Psoas muscle (tissue), 8 donors: Measurements from ENCODE around the gene C12orf54. TPM values are rescaled to one million over a fixed set of nuclear protein-coding genes. Genes with fewer than 3 reads are reported as not detected.
"Not testable (repeated sequence)": the region's sequence is repeated elsewhere in the genome, so short reads cannot be mapped to it uniquely, and the experiment has no call there.

Experiments
- ATAC-seq, 4 donors: fragments of 200-7000 bp; cut with Tn5 transposase; one replicate each; pipeline ENCODE4 v1.9.1; 2020; ENCODE audit warnings: moderate library complexity in 3 of 4, mild to moderate bottlenecking in 2 of 4
- DNase-seq, 2 donors: peaks; one replicate each; pipeline ENCODE4 v3.0.0-alpha.2; 2020
- H3K27ac ChIP-seq: fragments of 200-600 bp; one replicate; pipeline ENCODE4 v1.8.0; 2022
- H3K27me3 ChIP-seq, 3 donors: fragments of 200-600 bp in 1 of 3; one replicate each; pipeline versions ENCODE4 v1.6.1 to v1.8.0; 2013 to 2022; ENCODE audit warnings: low read length in 2 of 3, mild to moderate bottlenecking in 2 of 3, moderate library complexity in 1 of 3; ENCODE audit not compliant: insufficient read depth in 3 of 3
- H3K36me3 ChIP-seq, 2 donors: fragments of 200-600 bp in 1 of 2; one replicate each; pipeline versions ENCODE4 v1.6.1 to v1.8.0; 2013 to 2022; ENCODE audit warnings: low read depth in 1 of 2, mild to moderate bottlenecking in 1 of 2, moderate library complexity in 1 of 2; ENCODE audit not compliant: insufficient read depth in 1 of 2
- H3K4me1 ChIP-seq: fragments of 200-600 bp; one replicate; pipeline ENCODE4 v1.8.0; 2022
- H3K4me3 ChIP-seq: fragments of 200-600 bp; one replicate; pipeline ENCODE4 v1.8.0; 2022; ENCODE audit warnings: mild to moderate bottlenecking
- H3K9me3 ChIP-seq: fragments of 200-600 bp; one replicate; pipeline ENCODE4 v1.8.0; 2022
- WGBS, 3 donors: extraction: QIAGEN DNeasy Blood & Tissue Kit; methylation state at CpG; one replicate each; pipeline versions ENCODE4 v1.1.6 to v1.1.7; 2013; 5-methylcytosine and 5-hydroxymethylcytosine counted together
- intact Hi-C, 2 donors: fragments of 100-400 bp; cut with DNase I; formaldehyde crosslinking; loops; one replicate each; pipeline versions ENCODE4 v1.11.0 to v1.14.2; 2022
- polyA plus RNA-seq, 3 donors: library from polyadenylated mRNA; stranded (reverse); fragments of 200-250 nt; gene quantifications; one replicate each; pipeline ENCODE4 v1.2.3, GENCODE V29; 2013
- total RNA-seq, 4 donors: library from RNA; stranded (reverse); fragmentation: NEBNext Ultra II Directional in 2 of 4; extraction: Animal tissue kit (Norgen Biotek cat#: 25700) in 2 of 4; gene quantifications; one replicate each; pipeline versions ENCODE4 v1.2.1 to v1.2.4, GENCODE V29; 2021 to 2023
- TF ChIP-seq, protein P1 (sequence below): fragments of 200-600 bp; IDR thresholded peaks from one replicate; pipeline ENCODE4 v1.8.0; 2022; ENCODE audit warnings: antibody characterized with exemption
- donor health status: healthy with polysubstance abuse.
- donor health status: DM: no; HTN: no; CAD: no; lungs with moderate emphysema.
- donor health status: Bipolar disorder and iron deficiency.
- donor health status: healthy.
- donor health status: DM: yes; HTN: yes; CAD: no.
- donor health status: DM: no; HTN: no; CAD: no.
- donor health status: DM: no; HTN: no; CAD: no.
- donor health status: DM: yes; HTN: yes; CAD: no.

The C12orf54 gene
- total and polyA plus RNA-seq, 7 donors = 0.06 to 2.0 TPM; not detected in 5

DNA sequence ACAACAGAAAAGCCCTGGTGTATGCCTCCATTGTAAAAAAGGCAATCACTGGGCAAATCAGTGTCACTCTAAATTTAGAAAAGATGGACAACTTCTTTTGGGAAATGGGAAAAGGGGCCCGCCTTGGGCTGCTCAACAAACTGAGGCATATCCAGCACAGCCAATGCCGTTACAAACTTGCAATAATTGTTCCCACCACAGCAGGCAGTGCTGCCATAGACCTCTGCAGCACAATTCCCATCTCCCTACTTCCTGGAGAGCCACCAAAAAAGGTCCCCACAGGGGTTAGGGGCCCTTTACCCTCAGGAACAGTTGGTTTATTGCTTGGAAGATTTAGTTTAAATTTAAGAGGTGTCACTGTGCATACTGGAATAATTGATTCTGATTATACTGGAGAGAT is 26.7 kb downstream of the C12orf54 start:
- DNase-seq (no peak), ATAC-seq (no peak)
- no peaks in the 10 kb centered on the region for H3K4me1 ChIP-seq
- no peak overlapping the region for H3K27ac ChIP-seq
- no peaks in the 10 kb centered on the region for H3K36me3 ChIP-seq
- H3K27me3 ChIP-seq = peaks cover 0 to 7% (median 0%) of the 10 kb centered on the region in 3 donors
- no peaks in the 10 kb centered on the region for H3K9me3 ChIP-seq
- no peak overlapping the region for H3K4me3 ChIP-seq
- TF ChIP-seq, protein P1, sequence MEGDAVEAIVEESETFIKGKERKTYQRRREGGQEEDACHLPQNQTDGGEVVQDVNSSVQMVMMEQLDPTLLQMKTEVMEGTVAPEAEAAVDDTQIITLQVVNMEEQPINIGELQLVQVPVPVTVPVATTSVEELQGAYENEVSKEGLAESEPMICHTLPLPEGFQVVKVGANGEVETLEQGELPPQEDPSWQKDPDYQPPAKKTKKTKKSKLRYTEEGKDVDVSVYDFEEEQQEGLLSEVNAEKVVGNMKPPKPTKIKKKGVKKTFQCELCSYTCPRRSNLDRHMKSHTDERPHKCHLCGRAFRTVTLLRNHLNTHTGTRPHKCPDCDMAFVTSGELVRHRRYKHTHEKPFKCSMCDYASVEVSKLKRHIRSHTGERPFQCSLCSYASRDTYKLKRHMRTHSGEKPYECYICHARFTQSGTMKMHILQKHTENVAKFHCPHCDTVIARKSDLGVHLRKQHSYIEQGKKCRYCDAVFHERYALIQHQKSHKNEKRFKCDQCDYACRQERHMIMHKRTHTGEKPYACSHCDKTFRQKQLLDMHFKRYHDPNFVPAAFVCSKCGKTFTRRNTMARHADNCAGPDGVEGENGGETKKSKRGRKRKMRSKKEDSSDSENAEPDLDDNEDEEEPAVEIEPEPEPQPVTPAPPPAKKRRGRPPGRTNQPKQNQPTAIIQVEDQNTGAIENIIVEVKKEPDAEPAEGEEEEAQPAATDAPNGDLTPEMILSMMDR = no peak
- WGBS, 3 donors = 60 to 67% (median 61%) methylated on average over 2 of the region's 2 CpGs
- intact Hi-C loops = no loop called here

DNA sequence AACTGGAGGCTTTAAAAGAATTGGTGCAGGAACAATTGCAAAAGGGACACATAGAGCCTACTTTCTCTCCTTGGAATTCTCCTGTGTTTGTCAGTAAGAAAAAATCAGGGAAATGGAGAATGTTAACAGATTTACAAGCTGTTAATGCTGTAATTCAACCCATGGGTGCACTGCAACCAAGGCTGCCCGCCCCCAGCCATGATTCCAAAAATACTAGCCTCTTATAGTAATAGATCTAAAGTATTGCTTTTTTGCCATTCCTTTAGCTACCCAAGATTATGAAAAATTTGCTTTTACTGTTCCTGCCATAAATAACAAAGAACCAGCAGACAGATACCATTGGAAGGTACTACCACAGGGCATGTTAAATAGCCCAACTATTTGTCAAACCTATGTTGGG is 27.8 kb downstream of the C12orf54 start:
- 24 to 40% (median 29%) methylated on average over 1 of the region's 1 CpG for WGBS, 3 donors
- TF ChIP-seq, protein P1 = no peak

DNA sequence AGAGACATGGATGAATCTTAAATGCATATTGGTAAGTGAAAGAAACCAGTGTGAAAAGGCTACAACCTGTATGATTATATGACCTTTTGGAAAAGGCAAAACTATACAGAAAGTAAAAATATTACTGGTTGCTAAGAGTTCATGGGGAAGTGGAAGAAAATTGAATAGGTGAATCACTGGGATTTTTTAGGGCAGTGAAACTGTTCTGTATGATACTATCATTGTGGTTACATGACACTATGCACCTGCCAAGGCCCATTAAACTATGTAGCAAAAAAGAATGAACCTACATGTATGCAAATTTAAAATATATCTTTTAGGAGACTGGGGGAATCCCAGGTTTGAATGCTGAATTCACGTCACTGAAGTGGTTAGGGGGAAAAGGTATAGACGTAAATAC is 30.6 kb downstream of the C12orf54 start:
- ATAC-seq = no peak
- Histone ChIP-seq H3K36me3 (no peaks in the 10 kb centered on the region), H3K9me3 (no peaks in the 10 kb centered on the region), H3K27ac (no peak overlapping the region), H3K27me3 (no peaks in the 10 kb centered on the region), H3K4me3 (no peak overlapping the region), H3K4me1 (no peaks in the 10 kb centered on the region)
- no peak for DNase-seq
- TF ChIP-seq, protein P1 = no peak
- intact Hi-C loops = no loop called here
- 60 to 82% (median 61%) methylated on average over 2 of the region's 2 CpGs for WGBS, 3 donors

More for the DNA sequence above, 27.8 kb downstream of the C12orf54 start:
- Histone ChIP-seq H3K4me3 (no peak overlapping the region), H3K9me3 (no peaks in the 10 kb centered on the region), H3K36me3 (no peaks in the 10 kb centered on the region), H3K27me3 (peaks cover 0 to 7% (median 0%) of the 10 kb centered on the region in 3 donors), H3K27ac (no peak overlapping the region), H3K4me1 (no peaks in the 10 kb centered on the region)
- intact Hi-C loops = no loop called here
- ATAC-seq (no peak), DNase-seq (no peak)

DNA sequence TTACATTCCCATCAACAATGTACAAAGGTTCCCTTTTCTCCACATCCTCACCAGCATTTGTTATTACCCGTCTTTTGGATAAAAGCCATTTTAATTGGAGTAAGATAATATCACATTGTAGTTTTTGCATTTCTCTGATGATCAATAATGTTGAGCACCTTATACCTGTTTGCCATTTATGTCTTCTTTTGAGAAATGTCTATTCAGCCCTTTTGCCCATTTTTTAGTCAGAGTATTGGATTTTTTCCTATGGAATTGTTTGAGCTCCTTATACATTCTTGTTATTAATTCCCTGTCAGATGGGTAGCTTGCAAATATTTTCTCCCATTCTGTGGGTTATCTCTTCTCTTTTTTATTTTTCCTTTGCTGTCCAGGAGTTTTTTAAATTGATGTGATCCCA is 32.4 kb downstream of the C12orf54 start:
- intact Hi-C loops = no loop called here
- H3K27ac ChIP-seq = no peak overlapping the region
- TF ChIP-seq, protein P1 = no peak
- WGBS, 3 donors = 74 to 84% (median 83%) methylated on average over 1 of the region's 1 CpG
- H3K9me3 ChIP-seq = no peaks in the 10 kb centered on the region
- H3K36me3 ChIP-seq = no peaks in the 10 kb centered on the region
- DNase-seq (no peak), ATAC-seq (no peak)
- no peaks in the 10 kb centered on the region for H3K4me1 ChIP-seq
- no peak overlapping the region for H3K4me3 ChIP-seq
- H3K27me3 ChIP-seq = no peaks in the 10 kb centered on the region

DNA sequence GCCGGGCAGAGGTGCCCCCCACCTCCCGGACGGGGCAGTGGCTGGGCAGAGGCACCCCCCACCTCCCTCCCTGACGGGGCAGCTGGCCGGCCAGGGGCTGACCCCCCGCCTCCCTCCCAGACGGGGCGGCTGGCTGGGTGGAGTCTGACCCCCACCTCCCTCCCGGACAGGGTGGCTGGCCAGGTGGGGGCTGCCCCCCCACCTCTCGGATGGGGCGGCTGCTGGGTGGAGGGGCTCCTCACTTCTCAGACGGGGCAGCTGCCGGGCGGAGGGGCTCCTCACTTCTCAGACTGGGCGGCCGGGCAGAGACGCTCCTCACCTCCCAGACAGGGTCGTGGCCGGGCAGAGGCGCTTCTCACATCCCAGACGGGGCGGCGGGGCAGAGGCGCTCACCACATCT is 38.1 kb downstream of the C12orf54 start:
- ATAC-seq, H3K9me3 ChIP-seq: not testable (repeated sequence)
- 87 to 93% (median 90%) methylated on average over 17 to 24 of the region's 24 CpGs for WGBS, 3 donors

More for the DNA sequence above, 38.1 kb downstream of the C12orf54 start:
- DNase-seq, H3K27ac ChIP-seq, intact Hi-C loops, H3K4me3 ChIP-seq, H3K36me3 ChIP-seq, H3K27me3 ChIP-seq, H3K4me1 ChIP-seq: not testable (repeated sequence)
